Liver (tissue), 3 donors: ENCODE data around the gene CSPG4.

Experiments
- CTCF ChIP-seq: fragments of 150-350 bp; IDR thresholded peaks from 2 replicates; pipeline ENCODE4 v1.5.1; 2017; ENCODE audit warnings: improper control_type of control experiment, low read depth, low read length; ENCODE audit not compliant: missing input control
- RAD21 ChIP-seq, 2 donors: IDR thresholded peaks; 2 replicates each; pipeline ENCODE4 v1.6.1; 2016; ENCODE audit warnings: antibody characterized with exemption in 2 of 2, mild to moderate bottlenecking in 2 of 2
- REST ChIP-seq: IDR thresholded peaks from 2 replicates; pipeline ENCODE4 v1.6.1; 2016; ENCODE audit warnings: antibody characterized with exemption, mild to moderate bottlenecking
- YY1 ChIP-seq: IDR thresholded peaks from 2 replicates; pipeline ENCODE4 v1.6.1; 2016; ENCODE audit warnings: antibody characterized with exemption, mild to moderate bottlenecking
- donor health status: healthy.
- donor health status: healthy.

GRCh38 chr15:75720297-75720696 lies 7.6 kb upstream of the CSPG4 start:
- TF ChIP-seq CTCF, result no peak
- no peak for TF ChIP-seq RAD21 (IDR thresholded peaks at IDR 0.05)
- no peak for TF ChIP-seq YY1
- no peak for TF ChIP-seq REST
